Kidney epithelial cell (primary cell): Measurements from ENCODE around the gene PPP1R12A. TPM values are rescaled to one million over a fixed set of nuclear protein-coding genes. Genes with fewer than 3 reads are reported as not detected.

Experiments used
- DNase-seq: peaks from one replicate; pipeline ENCODE4 v3.0.0-alpha.2; 2010; ENCODE audit warnings: low read depth
- H3K27me3 ChIP-seq: 2 replicates; pipeline ENCODE4 v1.6.0; 2011; ENCODE audit warnings: low read length; ENCODE audit not compliant: control insufficient read depth, insufficient read depth
- H3K36me3 ChIP-seq: 2 replicates; pipeline ENCODE4 v1.5.1; 2011; ENCODE audit warnings: low read length; ENCODE audit not compliant: control insufficient read depth, insufficient read depth
- H3K4me3 ChIP-seq: 2 replicates; pipeline ENCODE4 v1.5.1; 2011; ENCODE audit warnings: low read depth, mild to moderate bottlenecking, control low read depth, low read length
- total RNA-seq: library from RNA; depleted of rRNA; stranded (reverse); fragments of >200 nt; gene quantifications from 2 replicates; pipeline ENCODE4 v1.2.3, GENCODE V29; 2015
- TF ChIP-seq, protein P1 (sequence below): IDR thresholded peaks from 2 replicates; pipeline ENCODE4 v1.5.1; 2011; ENCODE audit warnings: mild to moderate bottlenecking, moderate library complexity, low read length, control low read depth, inconsistent platforms; ENCODE audit not compliant: insufficient read depth, poor library complexity, severe bottlenecking

The PPP1R12A gene
- total RNA-seq, 1 donor from 2014 or later, result 47.2 TPM

DNA sequence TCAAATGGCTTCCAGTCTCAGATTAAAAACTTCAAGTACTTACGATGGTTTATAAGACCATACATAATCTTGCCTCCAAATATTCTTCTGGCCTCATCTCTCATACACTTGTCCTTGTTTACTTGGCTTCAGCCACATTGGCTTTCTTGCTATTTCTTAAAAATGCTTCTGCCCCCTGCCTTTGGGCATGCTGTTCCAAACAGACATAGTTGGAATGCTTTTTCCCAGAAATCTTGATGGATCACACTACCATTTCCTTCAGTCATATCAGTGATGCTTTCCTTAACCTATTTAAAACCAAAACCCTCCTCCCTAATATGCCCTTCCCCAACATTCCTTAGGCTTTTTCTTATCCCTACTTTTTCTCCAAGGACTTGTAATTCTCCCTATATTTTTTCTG is 169.7 kb downstream of the PPP1R12A start:
- TF ChIP-seq, protein P1, sequence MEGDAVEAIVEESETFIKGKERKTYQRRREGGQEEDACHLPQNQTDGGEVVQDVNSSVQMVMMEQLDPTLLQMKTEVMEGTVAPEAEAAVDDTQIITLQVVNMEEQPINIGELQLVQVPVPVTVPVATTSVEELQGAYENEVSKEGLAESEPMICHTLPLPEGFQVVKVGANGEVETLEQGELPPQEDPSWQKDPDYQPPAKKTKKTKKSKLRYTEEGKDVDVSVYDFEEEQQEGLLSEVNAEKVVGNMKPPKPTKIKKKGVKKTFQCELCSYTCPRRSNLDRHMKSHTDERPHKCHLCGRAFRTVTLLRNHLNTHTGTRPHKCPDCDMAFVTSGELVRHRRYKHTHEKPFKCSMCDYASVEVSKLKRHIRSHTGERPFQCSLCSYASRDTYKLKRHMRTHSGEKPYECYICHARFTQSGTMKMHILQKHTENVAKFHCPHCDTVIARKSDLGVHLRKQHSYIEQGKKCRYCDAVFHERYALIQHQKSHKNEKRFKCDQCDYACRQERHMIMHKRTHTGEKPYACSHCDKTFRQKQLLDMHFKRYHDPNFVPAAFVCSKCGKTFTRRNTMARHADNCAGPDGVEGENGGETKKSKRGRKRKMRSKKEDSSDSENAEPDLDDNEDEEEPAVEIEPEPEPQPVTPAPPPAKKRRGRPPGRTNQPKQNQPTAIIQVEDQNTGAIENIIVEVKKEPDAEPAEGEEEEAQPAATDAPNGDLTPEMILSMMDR, result no peak
- DNase-seq, result no peak
- no peaks in the 10 kb centered on the region for H3K27me3 ChIP-seq
- no peaks in the 10 kb centered on the region for H3K36me3 ChIP-seq
- no peak overlapping the region for H3K4me3 ChIP-seq

DNA sequence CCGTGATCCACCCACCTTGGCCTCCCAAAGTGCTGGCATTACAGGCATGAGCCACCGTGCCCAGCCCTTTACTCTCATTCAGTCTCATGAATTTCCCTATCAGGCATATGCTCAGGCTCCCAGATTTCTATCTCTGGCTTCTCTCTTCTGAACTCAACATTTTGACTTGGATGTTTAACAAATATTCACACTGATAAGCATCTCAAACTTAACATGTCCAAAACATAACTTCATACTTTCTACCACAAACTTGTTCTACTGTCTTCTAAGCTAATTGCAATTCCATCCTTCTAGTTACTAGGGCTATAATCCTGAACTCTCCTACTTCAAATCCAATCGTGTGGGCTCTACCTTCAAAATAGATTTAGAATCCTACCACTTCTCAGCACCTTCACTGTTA is 170.3 kb downstream of the PPP1R12A start:
- no peak overlapping the region for H3K4me3 ChIP-seq
- TF ChIP-seq, protein P1, result no peak
- H3K27me3 ChIP-seq, result no peaks in the 10 kb centered on the region
- no peak for DNase-seq
- no peaks in the 10 kb centered on the region for H3K36me3 ChIP-seq

DNA sequence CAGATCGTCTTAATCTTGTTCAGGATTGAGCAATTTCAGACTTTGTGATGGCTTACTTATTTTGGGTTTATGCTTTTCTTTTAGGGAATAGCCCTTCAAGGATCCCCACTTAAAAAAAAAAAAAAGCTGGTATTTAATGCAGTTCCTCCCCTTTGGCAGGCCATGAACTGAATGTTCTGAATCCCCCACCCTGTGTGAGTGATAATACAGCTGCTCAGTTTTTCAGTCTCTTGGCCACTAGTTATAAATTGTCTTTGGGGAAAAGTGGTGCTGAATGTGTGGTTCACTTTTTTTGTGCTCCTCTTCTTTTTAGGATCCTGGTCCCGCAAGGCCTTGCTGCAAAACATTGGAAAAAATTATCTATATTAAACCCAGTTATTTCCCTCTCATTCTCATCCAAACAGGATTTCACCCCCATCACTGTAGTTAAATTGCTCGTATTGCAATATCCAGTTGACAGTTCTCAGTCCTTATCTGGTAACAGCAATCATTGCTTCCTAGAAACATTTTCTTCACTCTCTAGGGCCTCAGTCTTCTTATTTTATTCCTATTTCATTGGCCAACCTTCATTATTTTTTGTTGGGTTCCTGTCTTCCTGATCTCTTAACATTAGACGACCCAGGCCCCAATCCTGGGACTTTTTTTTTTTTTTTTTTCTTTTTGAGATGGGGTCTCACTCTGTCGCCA is 171.0 kb downstream of the PPP1R12A start:
- TF ChIP-seq, protein P1, result no peak
- DNase-seq, result no peak
- H3K36me3 ChIP-seq, result no peaks in the 10 kb centered on the region

DNA sequence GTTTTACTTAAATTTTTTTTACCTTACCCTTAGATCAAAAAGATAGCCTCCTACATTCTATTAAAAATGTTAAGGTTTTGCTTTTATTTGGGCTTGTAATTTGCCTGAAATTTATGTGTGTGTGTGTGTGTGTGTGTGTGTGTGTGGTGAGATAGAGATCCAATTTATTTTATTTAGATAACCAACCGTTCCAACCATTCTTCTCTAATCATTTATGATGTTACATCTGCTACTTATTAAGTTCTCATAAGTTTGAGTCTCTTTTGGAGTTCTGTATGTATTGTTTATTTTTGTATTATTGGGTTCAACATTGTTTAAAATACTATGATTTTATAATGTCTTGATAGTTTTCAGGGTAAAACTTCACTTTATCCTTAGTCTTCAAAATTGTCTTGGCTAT is 173.6 kb downstream of the PPP1R12A start:
- no peak for DNase-seq
- Histone ChIP-seq H3K27me3 (no peaks in the 10 kb centered on the region), H3K36me3 (no peaks in the 10 kb centered on the region), H3K4me3 (no peak overlapping the region)
- TF ChIP-seq, protein P1, result no peak

More for the DNA sequence above, 171.0 kb downstream of the PPP1R12A start:
- Histone ChIP-seq H3K27me3 (no peaks in the 10 kb centered on the region), H3K4me3 (no peak overlapping the region)

DNA sequence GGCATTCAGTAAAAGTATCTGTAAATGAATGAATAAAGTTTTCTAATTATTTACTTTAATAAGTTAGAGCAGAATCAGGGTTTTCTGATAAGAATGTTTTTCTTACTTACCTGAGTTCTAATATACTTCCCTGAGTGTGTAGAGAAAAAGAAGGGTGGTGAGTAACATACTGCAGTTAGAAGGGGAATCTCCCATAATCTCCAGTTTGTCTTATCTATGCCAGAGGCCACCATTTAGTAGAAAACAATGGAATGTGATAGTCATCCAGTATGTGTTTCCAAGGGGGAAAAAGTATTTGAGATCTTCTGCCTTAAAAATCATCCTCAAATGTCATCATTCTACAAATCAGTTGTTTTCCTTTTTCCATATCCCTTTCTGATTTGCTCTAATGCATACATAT is 187.6 kb downstream of the PPP1R12A start:
- H3K36me3 ChIP-seq, result no peaks in the 10 kb centered on the region
- H3K27me3 ChIP-seq, result no peaks in the 10 kb centered on the region
- no peak overlapping the region for H3K4me3 ChIP-seq
- TF ChIP-seq, protein P1, result no peak
- DNase-seq, result no peak
